ENCODE data around the gene PEX12.
A peak's percentile ranks its signal among the peaks of the same experiment; 100 is the strongest.
"Not testable (repeated sequence)": the region's sequence is repeated elsewhere in the genome, so short reads cannot be mapped to it uniquely, and the experiment has no call there.

PEX12 gene

DNA sequence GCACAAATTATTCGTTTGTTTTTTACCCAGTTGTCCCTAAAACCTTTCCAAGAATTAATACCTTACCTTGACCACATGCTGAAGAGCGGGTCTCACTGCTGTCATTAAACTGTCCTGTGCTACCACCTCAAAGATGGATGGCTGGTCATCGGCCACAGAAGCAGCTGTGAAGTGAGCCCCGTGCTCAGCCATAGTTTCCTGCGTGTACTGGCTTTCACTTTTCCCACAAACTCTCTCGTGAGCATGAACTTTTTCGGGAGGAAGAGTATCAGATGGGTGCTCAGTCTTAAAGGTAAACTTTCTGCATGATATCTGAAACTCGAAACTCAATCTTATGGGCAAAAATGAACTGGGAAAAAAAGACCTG is 558 bp downstream of the PEX12 start:
- DNase-seq, result no peak

DNA sequence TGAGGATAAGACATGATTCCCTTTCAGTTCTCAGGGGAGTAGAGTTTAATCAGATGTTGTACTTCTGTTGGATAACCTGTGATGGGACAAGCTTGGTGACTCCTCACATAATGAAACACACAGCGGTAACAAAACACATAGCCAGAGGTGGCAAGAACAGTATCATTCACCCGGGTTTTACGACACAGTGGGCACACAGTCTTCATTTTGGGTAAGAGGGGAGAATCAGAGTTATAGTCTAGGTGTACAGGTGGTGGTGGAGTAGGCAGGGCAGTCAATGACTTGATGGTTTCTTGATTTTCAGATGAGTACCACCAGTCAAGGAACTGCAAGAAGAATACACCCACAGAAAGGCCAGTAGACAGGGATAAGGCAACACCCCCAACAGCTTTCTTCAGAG is 2.6 kb downstream of the PEX12 start:
- no peak for DNase-seq

DNA sequence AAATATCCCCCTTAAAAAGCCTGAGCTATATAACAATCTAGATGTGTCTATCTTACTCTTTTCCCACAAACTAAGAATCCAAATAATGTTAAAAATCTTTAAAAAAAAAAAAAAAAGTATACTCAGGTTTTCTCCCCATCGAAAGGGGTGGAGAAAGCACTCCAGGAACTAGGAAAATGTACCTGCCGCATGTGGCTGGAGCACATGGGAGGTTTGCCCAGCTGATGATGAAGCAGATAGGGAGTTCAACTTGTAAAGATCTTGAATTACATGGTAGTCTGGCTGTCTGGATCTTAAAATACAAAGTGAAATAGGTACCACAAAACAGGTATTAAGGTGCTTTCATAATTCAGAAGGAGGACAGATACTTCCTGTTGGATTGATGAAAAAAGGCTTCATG is 9.0 kb downstream of the PEX12 start:
- no peak for DNase-seq

DNA sequence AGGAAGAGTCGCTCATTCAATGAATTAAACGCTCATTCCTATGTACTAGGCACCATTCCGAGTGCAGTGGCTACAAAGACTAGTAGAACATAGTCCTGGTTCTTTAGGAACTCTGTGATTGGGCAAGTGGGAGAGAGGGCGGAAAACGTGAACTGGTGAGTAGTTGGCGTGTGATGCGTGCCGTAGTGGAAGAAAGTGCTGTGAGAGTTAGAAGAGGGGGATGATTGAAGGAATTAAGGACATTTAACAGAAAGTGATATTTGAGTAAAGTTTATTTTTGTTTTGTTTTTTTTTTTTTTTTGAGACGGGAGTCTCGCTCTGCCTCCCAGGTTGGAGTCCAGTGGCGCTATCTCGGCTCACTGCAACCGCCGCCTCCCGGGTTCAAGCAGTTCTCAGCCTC is 9.8 kb downstream of the PEX12 start:
- DNase-seq, result no peak

DNA sequence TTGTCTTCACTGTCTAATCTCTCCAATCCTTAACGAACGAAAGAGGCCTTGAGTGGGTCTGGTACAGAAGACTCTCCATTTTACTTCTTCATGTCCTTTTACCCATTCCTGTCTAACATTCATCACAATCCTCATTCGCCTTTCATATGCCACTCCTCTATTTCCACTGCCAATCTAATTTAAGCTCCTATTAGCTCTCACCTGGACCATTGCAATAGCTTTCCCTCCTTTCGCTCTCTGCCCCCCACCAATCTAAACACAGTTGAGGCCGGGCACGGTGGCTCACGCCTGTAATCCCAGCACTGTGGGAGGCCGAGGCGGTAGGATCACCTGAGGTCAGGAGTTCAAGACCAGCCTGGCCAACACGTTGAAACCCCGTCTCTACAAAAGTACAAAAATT is 11.4 kb downstream of the PEX12 start:
- no peak for DNase-seq

DNA sequence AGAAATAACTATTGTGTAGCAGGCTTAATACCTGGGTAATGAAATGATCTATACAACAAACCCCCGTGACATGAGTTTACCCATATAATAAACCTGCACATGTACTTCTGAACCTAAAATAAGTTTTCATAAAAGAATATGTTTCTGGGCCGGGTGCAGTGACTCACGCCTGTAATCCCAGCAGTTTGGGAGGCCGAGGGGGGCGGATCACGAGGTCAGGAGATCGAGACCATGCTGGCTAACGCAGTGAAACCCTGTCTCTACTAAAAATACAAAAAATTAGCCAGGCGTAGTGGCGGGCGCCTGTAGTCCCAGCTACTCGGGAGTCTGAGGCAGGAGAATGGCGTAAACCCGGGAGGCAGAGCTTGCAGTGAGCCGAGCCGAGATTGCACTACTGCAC is 15.2 kb downstream of the PEX12 start:
- not testable (repeated sequence) for DNase-seq

DNA sequence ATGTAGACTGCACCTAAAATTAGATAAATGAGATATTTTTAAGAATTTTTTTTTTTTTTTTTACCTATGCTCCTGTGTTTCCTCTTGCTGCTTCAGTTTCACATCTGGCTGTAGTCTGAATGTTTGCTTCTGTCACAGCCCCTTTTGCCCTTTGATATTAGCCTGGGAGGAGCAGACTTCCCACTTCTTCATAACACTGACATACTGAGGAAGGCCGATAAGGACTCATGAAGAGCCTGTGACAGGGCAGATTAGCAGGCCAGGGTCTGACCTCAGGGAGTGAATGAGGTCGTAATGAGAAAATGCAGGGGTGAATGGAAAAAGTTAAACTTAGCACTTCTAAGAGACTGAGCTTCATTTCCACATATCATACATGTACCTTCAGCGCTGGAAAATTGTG is 17.7 kb downstream of the PEX12 start, which contains the start of gene SLFN14:
TSS of gene SLFN14 (minus strand) at position 117 of the 400 bp plus-strand sequence. CDS start 2,757 bp downstream, outside the sequence.
- DNase-seq, result peak; percentile 92

DNA sequence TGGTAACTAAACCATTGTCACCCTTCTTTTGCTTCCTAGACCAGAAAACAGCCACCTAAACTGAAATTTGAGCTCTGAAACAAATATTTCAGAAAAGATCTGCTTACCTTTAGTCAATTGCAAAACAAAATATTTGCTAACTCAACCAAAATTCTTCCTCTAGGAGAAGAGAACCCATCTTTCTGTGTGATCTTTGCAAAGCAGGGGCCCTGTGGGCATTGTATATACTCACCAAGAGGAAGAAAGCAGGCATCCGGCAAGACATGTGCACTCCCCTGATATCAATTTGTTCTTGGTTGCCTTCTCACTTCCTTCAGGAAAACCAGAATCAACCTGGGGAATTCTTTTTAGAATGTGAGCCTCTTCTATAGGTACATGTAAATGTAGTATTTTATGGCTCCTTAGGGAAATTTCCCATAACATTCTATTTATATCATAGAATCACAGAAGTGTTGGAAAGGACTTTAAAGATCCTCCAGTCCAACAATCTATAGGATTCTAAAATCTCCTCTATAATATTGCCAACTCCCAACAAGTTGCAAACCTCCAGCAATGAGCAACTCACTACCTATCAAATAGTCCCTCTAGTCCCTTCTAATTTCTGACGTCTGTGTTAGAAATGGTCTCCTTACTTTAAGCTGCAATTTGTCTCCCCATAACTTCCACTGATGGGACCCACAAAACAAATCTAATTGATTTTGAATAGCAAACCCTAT is 18.7 kb downstream of the PEX12 start:
- DNase-seq, result peak; percentile 41

DNA sequence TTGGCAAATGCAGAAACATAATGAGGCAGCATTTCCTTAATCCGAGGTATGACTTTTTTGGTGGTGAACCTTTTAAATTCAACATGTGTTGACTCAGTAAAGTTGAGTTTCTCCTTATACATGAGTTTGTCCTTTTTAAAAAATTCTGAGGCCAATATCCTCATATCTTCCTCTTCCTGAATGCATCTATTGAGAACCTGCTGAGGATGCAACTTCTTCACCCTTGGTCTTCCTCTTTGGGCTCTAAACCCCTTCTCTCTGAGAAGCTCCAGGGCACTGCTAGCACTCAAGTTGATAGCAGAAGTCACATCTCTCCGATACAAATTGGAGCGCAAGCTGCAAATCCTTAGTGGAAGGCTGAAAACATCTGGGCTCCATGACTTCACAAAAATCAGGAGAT is 21.0 kb downstream of the PEX12 start:
- DNase-seq, result no peak

DNA sequence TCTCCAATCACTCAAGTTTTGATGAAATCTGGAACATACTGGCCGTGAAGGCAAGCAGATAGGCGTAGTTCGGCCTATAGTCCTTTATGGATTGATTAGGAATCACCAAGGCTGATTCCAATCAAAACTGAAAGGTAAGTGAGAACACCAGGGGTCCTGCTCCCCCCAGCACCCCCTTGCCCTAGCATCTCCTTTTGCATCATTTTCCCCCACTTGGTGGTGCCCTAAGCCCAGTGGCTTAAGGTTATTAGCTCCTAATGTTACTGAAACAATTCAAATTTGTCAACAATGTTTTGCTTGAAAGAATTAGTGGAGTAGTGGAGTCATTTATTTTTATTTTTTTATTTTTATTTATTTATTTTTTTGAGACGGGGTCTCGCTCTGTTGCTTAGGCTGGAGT is 22.7 kb downstream of the PEX12 start:
- no peak for DNase-seq

DNA sequence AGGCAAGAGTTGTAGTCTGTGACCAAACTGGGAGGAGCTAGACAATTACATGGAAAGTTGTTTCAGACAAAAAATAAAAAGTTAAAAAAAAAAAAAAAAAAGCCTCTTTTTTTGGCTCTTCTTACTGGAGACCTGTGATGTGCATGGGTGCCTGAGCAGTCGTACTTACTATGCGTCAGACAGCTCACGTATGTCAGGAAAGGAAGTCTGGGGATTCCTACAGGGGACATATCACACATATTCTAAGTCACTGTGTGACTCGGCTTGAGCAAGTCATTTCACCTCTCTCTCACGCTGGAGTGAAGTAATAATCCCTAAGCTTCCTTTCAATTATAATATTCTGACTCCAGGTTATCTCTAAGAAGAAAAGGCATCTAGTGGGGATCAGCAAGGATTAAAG is 23.7 kb downstream of the PEX12 start:
- no peak for DNase-seq

DNA sequence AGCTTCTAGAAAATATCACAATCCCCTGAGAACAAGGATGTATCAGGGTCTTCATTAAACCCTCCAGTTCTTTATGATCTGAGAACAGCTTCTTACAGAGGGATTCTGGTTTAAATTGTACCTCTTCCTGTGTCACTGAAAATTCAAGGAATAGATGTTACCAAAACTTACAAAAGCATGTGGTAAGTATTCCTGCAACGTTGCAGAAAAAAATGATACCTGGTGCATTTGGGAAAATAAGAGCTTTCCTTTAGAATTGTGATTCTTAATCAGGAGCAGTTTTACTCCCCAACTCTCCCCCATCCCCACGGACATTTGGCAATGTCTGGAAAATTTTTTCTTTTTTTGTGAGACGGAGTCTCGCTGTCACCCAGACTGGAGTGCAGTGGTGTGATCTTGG is 25.1 kb downstream of the PEX12 start:
- no peak for DNase-seq

DNA sequence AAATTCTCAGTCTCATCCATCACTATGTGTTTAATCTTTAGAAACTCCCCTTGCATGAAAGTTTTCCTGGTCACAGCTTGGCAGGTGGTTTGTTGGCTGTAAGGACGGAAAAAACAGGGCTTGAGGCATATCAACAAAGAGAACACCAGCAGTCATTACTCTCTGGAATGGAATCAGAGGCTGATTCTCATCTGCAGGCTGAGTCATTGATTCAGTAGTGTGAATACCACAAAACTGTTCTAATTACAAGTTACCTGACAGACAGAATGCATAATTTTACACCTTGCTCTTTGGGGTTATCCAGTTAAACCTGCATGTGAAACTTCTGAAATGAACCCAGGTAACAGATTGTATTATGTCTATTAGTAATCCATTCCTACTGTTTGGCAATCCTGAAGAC is 29.4 kb downstream of the PEX12 start:
- DNase-seq, result no peak

DNA sequence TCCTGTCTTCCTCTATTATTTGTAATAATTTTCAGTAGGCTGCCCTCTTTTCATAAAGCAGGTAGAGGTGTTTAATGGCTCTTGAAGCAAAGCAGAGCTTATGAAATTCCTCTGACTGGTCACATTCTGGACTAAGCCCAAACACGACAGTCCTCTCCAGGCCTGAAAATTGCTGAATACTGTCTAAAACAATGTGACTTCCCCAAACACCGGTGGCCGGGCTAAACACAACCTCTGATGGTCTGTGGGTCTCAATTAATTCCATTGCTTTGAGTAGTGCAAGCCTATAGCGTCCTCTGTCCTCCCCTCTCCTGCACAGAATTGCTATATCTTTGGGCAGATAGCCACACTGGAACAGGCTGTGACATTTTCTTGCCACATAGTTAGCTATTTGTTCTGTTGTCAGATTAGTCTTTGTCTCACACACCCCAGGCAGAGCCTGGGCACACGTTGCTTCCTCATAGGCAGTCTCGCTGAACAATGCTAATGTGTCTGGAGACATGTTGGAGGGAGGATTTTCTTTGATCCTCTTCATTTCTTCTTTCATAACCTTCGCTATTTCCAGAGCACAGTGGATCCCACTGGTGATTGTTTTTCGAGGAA is 30.1 kb downstream of the PEX12 start:
- DNase-seq, result no peak

DNA sequence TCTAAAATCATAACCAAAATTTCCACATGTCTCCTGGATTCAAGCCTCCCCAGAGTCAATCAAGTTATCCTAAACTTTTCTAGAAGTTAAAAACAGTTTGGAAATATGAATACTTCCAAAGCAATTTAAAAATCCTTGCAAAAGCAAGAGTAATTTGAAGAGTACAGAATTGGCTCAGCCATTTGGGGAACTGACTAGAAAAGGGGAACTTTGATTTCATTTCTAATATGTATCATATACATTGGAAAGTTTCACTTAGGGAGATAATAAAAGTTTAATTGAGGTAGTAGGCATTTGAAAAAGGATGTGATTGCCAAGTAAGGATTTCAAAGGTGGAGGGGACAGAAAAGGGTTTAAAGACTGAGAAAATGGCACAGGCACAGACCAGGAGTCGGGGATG is 31.9 kb downstream of the PEX12 start:
- no peak for DNase-seq

DNA sequence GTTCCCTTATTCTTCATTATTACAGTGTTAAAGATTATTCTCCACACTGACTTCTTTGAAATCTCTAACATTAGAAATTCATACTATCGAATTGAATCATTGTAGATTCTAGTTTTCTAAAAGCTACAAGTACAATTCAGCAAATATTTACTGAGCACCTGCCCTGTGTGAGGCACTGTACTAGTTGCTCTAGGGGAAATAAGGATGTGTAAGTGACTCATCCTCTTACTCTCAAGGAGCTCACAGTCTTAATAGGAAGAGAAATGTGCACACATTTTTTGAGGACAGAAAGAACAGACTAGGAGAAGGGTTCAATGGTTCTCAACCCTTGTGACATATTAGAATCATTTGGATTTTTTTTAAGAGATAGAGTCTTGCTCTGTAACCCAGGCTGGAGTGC is 33.2 kb downstream of the PEX12 start:
- DNase-seq, result no peak

DNA sequence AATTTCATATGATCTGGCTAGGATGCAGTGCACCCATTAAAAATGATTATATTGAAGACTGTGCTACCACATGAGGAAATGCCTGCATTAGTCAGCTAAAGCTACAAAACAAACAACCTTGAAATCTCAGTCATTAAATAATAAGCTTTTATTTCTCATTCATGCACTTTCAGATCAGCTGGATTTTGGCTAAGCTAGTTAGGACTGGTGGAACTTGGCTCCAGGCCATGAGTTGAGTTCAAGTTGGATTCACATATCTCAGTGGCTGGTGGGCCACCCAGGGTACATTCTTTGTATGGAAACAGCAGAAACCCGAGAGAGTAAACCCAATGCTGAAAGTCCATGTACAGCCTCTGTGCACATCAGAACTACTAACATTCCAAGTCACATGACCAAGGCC is 34.5 kb downstream of the PEX12 start:
- no peak for DNase-seq

DNA sequence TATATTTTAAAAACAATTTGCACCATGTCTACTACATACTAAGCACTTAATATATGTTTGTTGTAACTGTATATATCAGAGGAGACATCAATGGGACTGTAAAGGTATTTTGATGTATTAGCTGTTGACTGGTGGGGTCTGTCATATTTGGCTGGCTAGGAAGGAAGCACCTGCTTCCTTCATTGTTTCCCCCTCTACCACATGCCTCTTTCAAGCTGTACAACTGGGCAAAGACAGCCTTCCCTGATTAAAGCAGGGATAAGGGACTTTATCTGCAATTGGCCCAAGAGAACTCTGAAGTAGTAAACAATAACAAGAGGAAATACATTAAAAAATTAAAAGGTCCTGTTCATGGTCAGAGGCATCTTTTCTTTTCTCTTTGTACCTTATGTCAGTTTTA is 35.4 kb downstream of the PEX12 start:
- DNase-seq, result peak; percentile 45

DNA sequence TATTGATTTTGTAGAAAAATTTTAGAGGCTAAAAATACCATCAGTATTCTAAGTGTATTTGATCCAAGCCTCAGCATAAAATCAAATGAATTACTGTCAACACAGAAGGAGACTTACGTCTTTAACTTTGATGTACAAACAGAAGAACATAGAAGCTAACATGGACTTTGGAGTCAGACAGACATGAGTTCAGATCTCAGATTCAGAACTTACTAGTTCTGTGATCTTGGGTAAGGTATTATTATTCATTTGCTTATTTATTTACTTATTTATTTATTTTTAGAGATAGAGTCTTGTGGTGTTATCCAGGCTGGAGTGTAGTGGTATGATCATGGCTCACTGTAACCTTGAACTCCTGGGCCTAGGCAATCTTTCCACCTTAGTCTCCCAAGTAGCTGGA is 36.9 kb downstream of the PEX12 start:
- DNase-seq, result no peak

DNA sequence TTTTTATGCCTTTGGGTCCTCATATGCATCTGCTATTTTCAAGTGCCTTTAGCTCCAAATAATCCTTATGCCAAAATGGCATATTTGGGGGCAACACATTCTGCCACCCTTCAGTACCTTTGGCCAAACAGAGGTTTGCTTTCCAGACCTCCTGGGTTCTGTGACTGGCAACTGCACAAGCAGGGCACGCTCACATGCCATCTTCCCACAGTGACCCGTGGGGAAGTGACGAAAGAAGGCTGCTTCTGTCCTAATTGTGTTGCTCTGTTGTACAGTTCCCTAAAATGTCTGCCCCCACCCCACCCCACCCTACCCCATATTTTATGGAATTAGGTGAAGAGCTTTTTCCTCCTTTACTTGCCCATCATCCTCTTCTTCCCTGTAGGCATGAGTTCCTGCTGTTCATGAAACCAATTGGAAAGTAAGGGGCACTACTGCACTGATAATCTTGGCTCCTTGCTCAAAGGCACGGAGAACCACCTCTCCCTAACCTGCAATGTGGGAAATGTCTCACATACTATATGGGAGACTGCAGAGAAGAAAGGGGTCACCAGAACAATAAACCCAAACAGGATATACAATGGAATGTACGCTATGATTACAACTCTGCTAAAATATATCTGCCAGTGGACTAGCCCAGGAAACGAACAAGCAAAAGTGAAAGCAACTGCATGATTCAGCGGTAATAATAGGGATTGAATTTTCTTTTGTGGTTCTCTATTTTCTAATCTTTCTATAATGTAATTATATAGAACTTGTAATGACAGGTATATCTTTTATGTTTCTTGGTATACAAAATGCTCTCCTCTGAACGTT is 37.6 kb downstream of the PEX12 start:
- peak; percentile 54 for DNase-seq

DNA sequence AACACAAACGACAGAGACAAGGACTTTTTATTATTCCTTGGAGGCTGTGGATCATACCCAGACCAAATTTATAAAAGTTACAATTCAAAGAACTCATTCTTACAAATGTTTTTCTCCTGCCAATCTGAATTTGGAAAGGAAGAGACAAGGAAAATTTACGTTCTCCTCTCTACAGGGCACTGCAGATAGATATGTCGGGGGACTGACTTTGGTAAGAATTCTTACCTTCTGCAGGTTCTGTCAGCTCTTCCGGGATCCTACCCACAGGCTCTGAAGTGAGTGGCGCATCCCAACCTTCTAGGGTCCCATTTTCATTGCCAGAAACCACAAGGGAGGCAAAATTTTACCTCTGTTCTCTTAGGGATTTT is 38.7 kb downstream of the PEX12 start:
- no peak for DNase-seq

DNA sequence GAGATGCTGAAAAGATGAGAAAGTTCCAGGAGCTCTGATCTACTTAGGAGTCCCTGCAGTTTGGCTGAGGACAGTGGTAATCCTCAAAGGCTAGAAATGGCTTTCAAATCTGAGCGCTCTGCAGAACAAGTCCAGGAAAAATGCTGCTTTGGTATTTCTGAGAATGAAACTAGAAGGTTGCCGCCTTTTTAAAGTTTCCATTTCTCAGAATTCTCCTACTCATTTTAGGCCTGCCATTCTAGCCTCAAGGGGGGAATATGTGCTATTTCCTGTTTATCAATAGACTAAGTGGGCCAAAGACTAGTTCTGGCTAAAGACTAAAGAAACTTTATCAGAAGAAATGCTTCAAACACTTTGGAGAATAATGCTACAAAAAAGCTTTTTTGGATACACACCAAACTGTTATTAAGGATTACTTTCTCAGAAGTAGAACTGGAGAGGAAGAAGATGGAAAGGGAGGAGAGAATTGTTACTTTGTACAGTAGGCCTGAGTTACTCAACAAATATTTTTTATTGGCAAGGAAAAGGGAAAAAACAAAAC is 40.7 kb downstream of the PEX12 start, which contains the start of gene SLFN12L:
TSS of gene SLFN12L (minus strand) at position 78 of the 541 bp plus-strand sequence. CDS start 15,314 bp downstream, outside the sequence.
- no peak for DNase-seq

DNA sequence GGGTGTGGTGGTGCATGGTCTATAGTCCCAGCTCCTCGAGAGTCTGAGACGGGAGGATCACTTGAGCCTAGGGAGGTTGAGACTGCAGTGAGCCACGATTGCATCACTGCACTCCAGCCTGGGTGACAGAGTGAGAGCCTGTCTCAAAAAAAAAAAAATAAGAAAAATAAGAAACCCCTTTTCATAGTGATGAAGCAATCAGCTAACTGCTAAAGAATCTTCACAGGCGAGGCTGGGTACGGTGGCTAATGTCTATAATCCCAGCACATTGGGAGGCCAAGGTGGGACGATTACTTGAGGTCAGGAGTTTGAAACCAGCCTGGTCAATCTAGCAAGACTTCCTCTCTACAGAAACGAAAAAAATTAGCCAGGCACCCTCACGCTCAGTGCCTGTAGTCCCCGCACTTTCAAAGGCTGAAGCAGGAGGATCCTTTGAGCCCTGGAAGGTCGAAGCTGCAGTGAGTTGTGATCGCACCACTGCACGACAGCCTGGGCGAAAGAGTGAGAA is 41.7 kb downstream of the PEX12 start:
- DNase-seq, result no peak

DNA sequence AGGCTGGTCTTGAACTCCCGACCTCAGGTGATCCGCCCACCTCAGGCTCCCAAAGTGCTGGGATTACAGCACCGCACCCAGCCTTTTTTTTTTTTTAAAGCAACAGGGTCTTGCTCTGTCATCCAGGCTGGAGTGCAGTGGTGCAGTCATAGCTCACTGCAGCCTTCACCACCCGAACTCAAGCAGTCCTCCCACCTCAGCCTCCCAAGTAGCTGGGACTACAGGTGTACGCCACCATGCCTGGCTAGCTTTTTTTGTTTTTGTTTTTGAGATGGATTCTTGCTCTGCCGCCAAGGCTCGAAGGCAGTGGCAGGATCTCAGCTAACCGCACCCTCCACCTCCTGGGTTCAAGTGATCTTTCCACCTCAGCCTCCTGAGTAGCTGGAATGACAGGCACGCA is 43.0 kb downstream of the PEX12 start:
- not testable (repeated sequence) for DNase-seq
